HG02610 (cell line): ENCODE data around the gene CEMIP.
"Not testable (repeated sequence)": the region's sequence is repeated elsewhere in the genome, so short reads cannot be mapped to it uniquely, and the experiment has no call there.

Experiments used
- ATAC-seq: cut with Tn5 transposase; IDR thresholded peaks from one replicate; pipeline ENCODE4 v1.9.1; 2021; ENCODE audit warnings: mild to moderate bottlenecking, moderate library complexity; ENCODE audit not compliant: unreplicated experiment

Gene CEMIP

DNA sequence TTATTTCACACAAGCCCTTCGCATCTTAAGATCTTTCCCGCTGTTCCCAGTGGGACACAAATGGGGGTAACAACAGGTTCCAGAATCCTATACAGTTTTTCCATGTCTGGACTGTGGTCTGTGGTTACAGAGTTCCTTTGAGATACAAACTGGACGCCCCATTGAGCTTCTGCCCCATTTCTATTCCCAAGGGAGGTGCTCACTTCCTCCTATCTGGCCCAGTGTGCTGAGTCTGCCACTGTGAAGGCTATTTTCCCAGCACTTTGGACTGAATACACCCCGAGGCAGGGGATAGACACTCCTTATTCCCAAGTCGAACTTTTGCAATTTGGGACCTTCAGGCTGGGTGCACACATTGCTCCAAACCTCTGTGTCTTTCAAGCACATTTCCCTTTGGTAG lies 166.4 kb downstream of the CEMIP start:
- no peak for ATAC-seq

DNA sequence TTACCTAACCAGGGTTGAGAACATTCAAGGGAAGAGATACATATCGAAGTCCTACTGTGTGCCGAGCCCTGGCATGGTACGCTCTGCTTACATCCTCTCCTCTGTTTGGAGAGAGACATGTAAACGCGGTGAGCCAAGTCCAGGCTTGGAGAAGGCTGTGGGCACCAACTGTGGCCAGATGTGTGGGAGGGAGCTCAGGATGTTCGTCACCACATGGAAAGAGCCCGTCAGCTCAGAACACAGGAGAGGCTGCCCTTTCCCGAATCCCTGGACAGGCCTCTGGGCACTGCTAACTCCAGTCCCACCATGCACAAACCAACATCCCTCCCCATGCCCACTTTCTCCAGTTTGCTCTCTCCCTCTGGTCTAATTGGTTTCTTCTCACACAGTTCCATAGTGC lies 167.4 kb downstream of the CEMIP start:
- ATAC-seq: no peak

GRCh38 chr15:80948651-80949292 lies 169.6 kb downstream of the CEMIP start:
- ATAC-seq: no peak

- ATAC-seq: no peak
Measured at GRCh38 chr15:80949756-80950155, 170.6 kb downstream of the CEMIP start.

DNA sequence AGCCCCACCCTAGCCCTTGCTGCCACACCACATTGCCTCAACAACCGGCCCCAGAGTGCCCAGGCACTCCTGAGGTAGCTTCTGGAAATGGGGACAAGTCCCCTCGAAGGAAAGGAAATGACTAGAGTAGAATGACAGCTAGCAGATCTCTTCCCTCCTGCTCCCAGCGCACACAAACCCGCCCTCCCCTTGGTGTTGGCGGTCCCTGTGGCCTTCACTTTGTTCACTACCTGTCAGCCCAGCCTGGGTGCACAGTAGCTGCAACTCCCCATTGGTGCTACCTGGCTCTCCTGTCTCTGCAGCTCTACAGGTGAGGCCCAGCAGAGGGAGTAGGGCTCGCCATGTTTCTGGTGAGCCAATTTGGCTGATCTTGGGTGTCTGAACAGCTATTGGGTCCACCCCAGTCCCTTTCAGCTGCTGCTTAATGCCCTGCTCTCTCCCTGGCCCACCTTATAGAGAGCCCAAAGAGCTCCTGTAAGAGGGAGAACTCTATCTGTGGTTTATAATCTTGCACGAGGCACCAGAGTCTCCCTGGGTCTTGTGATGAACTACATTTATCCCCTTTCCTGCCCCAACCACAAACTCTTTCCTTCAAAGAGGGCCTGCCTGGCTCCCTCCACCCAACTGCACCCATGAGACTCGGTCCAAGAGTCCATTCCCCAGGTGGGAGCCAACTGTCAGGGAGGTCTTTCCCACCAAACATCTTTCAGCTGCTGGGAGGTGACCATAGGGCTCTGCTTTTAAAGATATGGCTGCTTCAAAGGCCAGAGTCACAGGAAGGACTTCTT lies 171.3 kb downstream of the CEMIP start:
- no peak for ATAC-seq

DNA sequence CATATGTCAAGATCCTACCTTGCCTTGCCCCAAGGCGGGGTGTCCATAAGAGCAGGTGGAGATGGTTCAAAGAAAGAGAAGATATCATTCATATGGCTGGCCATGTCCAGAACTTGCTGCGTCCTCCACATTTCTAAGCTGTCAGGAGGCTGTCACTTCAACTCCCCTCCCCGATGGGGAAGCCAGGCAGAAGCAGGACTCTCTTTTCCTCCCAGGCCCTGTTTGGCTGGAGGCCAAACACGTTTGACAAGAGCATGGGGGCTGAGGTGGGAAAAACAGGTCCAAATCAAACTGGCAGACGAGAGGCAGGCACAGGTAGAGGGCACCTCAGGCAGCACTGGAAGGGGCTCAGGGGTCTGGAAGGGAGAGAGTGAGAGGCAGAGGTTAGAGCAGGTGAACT lies 172.8 kb downstream of the CEMIP start:
- no peak for ATAC-seq

DNA sequence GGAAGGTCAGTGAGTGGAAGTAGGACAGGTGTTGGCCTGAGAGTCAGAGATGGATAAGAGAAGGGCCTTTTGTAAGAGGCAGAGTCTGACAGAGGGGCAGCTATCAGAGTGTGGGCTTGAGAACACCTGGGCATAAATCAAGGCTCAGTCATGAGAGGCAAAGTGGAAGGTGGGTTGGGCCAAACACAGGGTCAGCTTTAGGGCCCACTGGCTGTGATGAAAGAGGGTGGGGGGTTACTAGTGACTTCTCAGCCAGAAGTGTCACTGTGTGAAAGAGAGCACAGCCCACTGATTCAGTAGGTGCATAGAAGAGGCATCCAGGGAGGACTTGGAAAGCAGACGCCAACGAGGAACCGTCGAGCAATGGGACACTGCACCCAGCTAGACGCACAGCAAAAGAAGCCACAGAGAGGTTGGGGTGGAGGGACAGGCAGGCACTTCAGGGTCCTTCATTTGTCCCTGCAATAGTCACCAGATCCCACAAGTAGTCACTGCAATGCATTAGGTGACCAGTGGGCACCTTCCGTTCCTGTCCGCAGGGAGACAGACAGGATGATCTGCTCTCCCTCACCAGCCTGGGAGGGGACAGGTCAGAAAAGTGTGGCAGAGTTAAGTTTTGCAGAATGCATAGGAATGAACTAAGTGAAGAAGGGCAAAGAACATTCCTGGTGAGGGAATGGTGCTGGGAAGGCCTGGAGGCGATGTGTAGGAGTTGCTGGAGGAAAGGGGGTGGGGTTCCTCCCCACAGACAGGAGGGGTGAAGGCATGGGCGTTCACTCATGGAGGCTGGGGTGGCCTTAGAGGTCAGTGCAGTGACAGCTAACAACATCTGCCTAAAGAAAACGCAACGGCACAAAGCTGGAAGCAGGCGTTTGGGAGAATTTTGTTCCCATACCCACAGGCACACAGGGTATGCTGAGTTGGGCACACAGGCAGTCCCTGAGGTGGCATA lies 174.1 kb downstream of the CEMIP start:
- no peak for ATAC-seq

GRCh38 chr15:80953953-80954778 lies 175.0 kb downstream of the CEMIP start:
- no peak for ATAC-seq

- ATAC-seq: not testable (repeated sequence)
Measured at GRCh38 chr15:80955571-80956452, 176.6 kb downstream of the CEMIP start.

GRCh38 chr15:80957556-80957955 lies 178.4 kb downstream of the CEMIP start:
- no peak for ATAC-seq

DNA sequence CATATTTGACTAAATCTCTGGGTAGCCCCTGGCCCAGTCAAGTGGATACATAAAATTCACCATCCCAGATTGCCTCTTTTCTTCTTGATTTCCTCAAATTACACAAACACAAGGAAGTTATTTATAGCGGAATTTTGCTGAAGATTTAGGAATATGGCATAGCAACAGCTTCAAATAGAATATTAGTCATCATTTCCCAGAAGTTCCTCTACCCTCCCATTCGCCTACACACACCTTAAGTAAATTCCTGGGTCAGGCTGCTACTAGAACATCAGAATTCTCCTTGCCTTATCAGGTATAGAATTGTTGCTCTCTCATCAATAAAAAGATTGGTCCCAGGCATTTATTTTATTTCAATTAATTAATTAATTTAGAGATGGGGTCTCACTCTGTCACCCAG lies 178.8 kb downstream of the CEMIP start:
- no peak for ATAC-seq

GRCh38 chr15:80958818-80959495 lies 179.8 kb downstream of the CEMIP start:
- no peak for ATAC-seq

DNA sequence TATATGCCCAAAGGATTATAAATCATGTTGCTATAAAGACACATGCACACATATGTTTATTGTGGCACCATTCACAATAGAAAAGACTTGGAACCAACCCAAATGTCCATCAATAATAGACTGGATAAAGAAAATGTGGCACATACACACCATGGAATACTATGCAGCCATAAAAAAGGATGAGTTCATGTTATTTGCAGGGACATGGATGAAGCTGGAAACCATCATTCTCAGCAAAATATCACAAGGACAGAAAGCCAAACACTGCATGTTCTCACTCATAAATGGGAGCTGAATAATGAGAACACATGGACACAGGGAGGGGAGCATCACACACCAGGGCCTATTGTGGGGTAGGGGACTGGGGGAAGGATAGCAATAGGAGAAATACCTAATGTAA lies 186.3 kb downstream of the CEMIP start:
- not testable (repeated sequence) for ATAC-seq

DNA sequence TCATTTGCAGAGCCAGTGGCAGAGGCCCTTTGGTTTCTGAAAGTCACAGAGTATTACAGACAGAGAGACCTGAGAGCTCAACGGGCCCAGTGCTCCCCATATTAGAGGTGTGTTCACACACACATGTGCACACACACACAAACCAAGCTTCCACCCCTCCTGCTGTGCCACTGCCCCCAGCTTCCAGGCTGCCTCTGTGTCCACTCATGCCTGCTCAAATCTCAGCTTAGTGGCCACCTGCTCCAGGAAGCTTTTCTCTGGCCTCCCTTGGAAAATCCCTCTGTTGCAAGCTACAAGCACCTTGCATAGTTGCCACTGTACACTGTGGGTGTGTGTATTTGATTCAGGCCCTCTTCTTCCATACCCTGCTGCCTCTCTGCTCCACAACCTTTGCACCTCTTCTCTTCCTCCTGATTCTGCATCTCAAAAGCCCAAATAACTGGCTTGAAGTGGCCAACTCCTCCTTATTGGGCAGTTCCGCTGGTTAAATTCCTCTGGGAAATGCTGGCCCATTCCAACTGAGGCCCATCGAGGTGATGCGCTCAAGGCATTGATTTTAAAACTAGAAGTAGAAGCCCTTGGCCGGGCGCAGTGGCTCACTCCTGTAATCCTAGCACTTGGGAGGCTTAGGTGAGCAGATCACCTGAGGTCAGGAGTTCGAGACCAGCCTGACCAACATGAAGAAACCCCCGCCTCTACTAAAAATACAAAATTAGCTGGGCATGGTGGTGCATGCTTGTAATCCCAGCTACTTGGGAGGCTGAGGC lies 187.4 kb downstream of the CEMIP start:
- ATAC-seq: no peak

GRCh38 chr15:80967451-80967850 lies 188.3 kb downstream of the CEMIP start:
- no peak for ATAC-seq

GRCh38 chr15:80967991-80968510 lies 188.9 kb downstream of the CEMIP start:
- no peak for ATAC-seq

- ATAC-seq: no peak
Measured at GRCh38 chr15:80969316-80969715, 190.1 kb downstream of the CEMIP start.

DNA sequence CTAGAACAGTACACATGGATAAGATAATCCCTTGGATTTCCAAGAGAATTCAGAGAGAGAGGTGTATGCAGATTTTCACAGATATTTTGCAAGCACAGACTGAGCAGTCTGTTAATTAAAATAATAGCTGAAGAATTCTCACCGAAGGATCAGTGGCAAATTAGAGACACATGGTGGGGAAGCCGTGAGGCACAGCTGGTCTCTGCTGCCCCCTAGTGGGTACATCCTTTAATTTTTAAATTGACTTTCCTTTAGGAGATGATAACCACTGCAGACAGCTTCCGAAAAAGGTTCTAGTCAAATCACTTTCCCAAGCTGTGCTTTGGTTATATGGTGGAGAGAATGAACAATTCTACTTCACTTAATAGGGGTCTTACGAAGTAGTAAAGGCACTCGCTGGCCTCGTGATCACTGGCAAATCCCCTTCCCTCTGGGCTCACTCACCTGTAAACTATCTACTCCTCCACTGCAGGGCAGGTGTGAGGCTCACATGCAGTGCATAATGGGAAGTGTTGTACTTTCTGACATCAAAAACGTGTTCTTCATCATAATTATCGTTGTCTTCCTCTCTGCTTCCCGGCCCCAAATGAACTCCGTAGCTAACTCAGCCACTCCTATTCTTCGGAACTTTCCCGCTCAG lies 191.0 kb downstream of the CEMIP start:
- ATAC-seq: no peak
